GM10248 (cell line): Measurements from ENCODE around the gene RANGAP1.

ENCODE experiments used
- CTCF ChIA-PET: fragments of 300-600 bp; sonication (Branson Sonifier 250); formaldehyde crosslinking; extraction: SDS; loops from one replicate; lab custom pipeline; 2021; ENCODE audit warnings: antibody characterized with exemption; lab: Yijun Ruan, JAX
- POLR2A ChIA-PET: fragments of 350-650 bp; sonication (Branson Sonifier 250); formaldehyde crosslinking; extraction: SDS; loops from one replicate; lab custom pipeline; 2020; ENCODE audit warnings: antibody characterized with exemption; lab: Yijun Ruan, JAX
- DNase-seq: peaks from one replicate; pipeline ENCODE4 v3.0.0; 2012; ENCODE audit errors: extremely low spot score
- CTCF ChIP-seq: IDR thresholded peaks from 2 replicates; pipeline ENCODE4 v1.5.1; 2012; ENCODE audit warnings: mild to moderate bottlenecking, low read depth; ENCODE audit errors: extremely low read depth, missing control alignments, control extremely low read depth

RANGAP1 gene

GRCh38 chr22:41231369-41231768 lies 54.6 kb downstream of the RANGAP1 start:
- TF ChIP-seq CTCF, result no peak
- ChIA-PET POLR2A (no interaction called here), CTCF (interaction anchor here (0.7 to 1.1 kb wide), 2 partner anchors 11 to 33 kb away, joined by 3 read pairs; no protein-coding TSS in a partner anchor)

GRCh38 chr22:41230401-41230785 lies 55.6 kb downstream of the RANGAP1 start:
- TF ChIP-seq CTCF, result no peak

More at GRCh38 chr22:41231369-41231768, 54.6 kb downstream of the RANGAP1 start:
- DNase-seq, result no peak

GRCh38 chr22:41229730-41230400 lies 56.1 kb downstream of the RANGAP1 start:
- TF ChIP-seq CTCF, result no peak
- no peak for DNase-seq
- CTCF ChIA-PET, result interaction anchor here (0.8 to 6.1 kb wide), 2 partner anchors 7 to 314 kb away, joined by 3 to 31 read pairs; partner anchors contain the start of gene POLR3H
- POLR2A ChIA-PET, result no interaction called here

More at GRCh38 chr22:41230401-41230785, 55.6 kb downstream of the RANGAP1 start:
- CTCF ChIA-PET, result interaction anchor here (0.7 to 0.8 kb wide), 2 partner anchors 12 to 313 kb away, joined by 3 read pairs; partner anchors contain the start of gene POLR3H
- POLR2A ChIA-PET, result no interaction called here
- no peak for DNase-seq

GRCh38 chr22:41229215-41229614 lies 56.8 kb downstream of the RANGAP1 start:
- POLR2A ChIA-PET, result no interaction called here
- no peak for DNase-seq
- CTCF ChIA-PET, result interaction anchor here (6.1 kb wide), 1 partner anchor 8 kb away, joined by 31 read pairs; no protein-coding TSS in a partner anchor
- TF ChIP-seq CTCF, result no peak

GRCh38 chr22:41226723-41227655 lies 59.0 kb downstream of the RANGAP1 start:
- CTCF ChIA-PET, result interaction anchor here (0.9 to 6.1 kb wide), 2 partner anchors 10 to 28 kb away, joined by 3 to 31 read pairs; no protein-coding TSS in a partner anchor

More at GRCh38 chr22:41226723-41227655, 59.0 kb downstream of the RANGAP1 start:
- TF ChIP-seq CTCF, result no peak
- POLR2A ChIA-PET, result interaction anchor here (0.5 kb wide), 1 partner anchor 274 kb away, joined by 5 read pairs; no protein-coding TSS in a partner anchor
- no peak for DNase-seq
